ENCODE results near the gene NFKBIB. TPM values are rescaled to one million over a fixed set of nuclear protein-coding genes. Genes with fewer than 3 reads are reported as not detected.
"Not testable (repeated sequence)": the region's sequence is repeated elsewhere in the genome, so short reads cannot be mapped to it uniquely, and the experiment has no call there.

The NFKBIB gene
- total and polyA plus RNA-seq, 9 donors: 3.2 to 21.6 (median 13.2) TPM

GRCh38 chr19:38851622-38852230 lies 48.0 kb upstream of the NFKBIB start:
- peaks cover 13% of the 10 kb centered on the region for H3K4me1 ChIP-seq (ENCODE audit: insufficient read depth)
- DNase-seq: peak; percentile 94 to 96 (median 95)
- intact Hi-C loops (cut with DNase I): loop anchor here in 2 of 4 donors (5.0 kb wide), 2 partner anchors 204 to 214 kb away; partner anchors contain the start of gene ACTN4 (in 1 of the 2)
- H3K4me3 ChIP-seq: peak overlapping the region; percentile 67
- H3K27ac ChIP-seq: peak overlapping the region; percentile 89 to 98
- no peaks in the 10 kb centered on the region for H3K36me3 ChIP-seq
- peak; percentile 72 for TF ChIP-seq POLR2A (IDR thresholded peaks at IDR 0.05)
- TF ChIP-seq EP300 (IDR thresholded peaks at IDR 0.05): peak; percentile 89
- no peak for TF ChIP-seq CTCF (IDR thresholded peaks at IDR 0.05)
- H3K27me3 ChIP-seq: no peaks in the 10 kb centered on the region
- WGBS, 3 donors: 0 to 3% (median 1%) methylated on average over 19 to 57 of the region's 67 CpGs
- no peaks in the 10 kb centered on the region for H3K9me3 ChIP-seq

GRCh38 chr19:38852231-38853044 lies 47.3 kb upstream of the NFKBIB start:
- peak; percentile 72 to 83 (median 82) for DNase-seq
- H3K36me3 ChIP-seq: no peaks in the 10 kb centered on the region
- peak overlapping the region; percentile 89 to 98 for H3K27ac ChIP-seq
- no peaks in the 10 kb centered on the region for H3K27me3 ChIP-seq
- peak overlapping the region; percentile 67 for H3K4me3 ChIP-seq
- no peaks in the 10 kb centered on the region for H3K9me3 ChIP-seq
- TF ChIP-seq CTCF (IDR thresholded peaks at IDR 0.05) (no peak), POLR2A (IDR thresholded peaks at IDR 0.05) (no peak), EP300 (IDR thresholded peaks at IDR 0.05) (no peak)
- WGBS, 3 donors: 0 to 1% (median 0%) methylated on average over 36 to 52 of the region's 52 CpGs
- peaks cover 12% of the 10 kb centered on the region for H3K4me1 ChIP-seq (ENCODE audit: insufficient read depth)
- intact Hi-C loops (cut with DNase I): loop anchor here in 2 of 4 donors (5.0 kb wide), 2 partner anchors 205 to 215 kb away; partner anchors contain the start of gene ACTN4 (in 1 of the 2)

- no peaks in the 10 kb centered on the region for H3K36me3 ChIP-seq
- no peaks in the 10 kb centered on the region for H3K27me3 ChIP-seq
- no peak overlapping the region for H3K27ac ChIP-seq
- intact Hi-C loops (cut with DNase I): loop anchor here in 2 of 4 donors (5.0 kb wide), 2 partner anchors 206 to 216 kb away; partner anchors contain the start of gene ACTN4 (in 1 of the 2)
- peaks cover 7% of the 10 kb centered on the region for H3K4me1 ChIP-seq (ENCODE audit: insufficient read depth)
- WGBS, 3 donors: 82 to 89% (median 85%) methylated on average over 17 of the region's 17 CpGs
- peak overlapping the region; percentile 67 for H3K4me3 ChIP-seq
- TF ChIP-seq CTCF (IDR thresholded peaks at IDR 0.05): no peak
- TF ChIP-seq POLR2A (IDR thresholded peaks at IDR 0.05): no peak
- no peak for TF ChIP-seq EP300 (IDR thresholded peaks at IDR 0.05)
- peak in 2 of 5 donors; percentile 39 to 49 for DNase-seq
- no peaks in the 10 kb centered on the region for H3K9me3 ChIP-seq
These were observed 46.6 kb upstream of the NFKBIB start for GRCh38 chr19:38853214-38853613.

GRCh38 chr19:38854961-38855360 lies 44.8 kb upstream of the NFKBIB start:
- not testable (repeated sequence) for H3K27ac ChIP-seq; H3K9me3 ChIP-seq; H3K4me1 ChIP-seq (ENCODE audit: insufficient read depth); H3K36me3 ChIP-seq; H3K27me3 ChIP-seq; DNase-seq; H3K4me3 ChIP-seq
- intact Hi-C loops (cut with DNase I): loop anchor here in 2 of 4 donors (5.0 kb wide), 2 partner anchors 208 to 218 kb away; partner anchors contain the start of gene ACTN4 (in 1 of the 2)
- WGBS, 3 donors: 66 to 75% (median 72%) methylated on average over 3 of the region's 3 CpGs

GRCh38 chr19:38855751-38856150 lies 44.0 kb upstream of the NFKBIB start:
- DNase-seq; H3K4me1 ChIP-seq (ENCODE audit: insufficient read depth); H3K36me3 ChIP-seq; H3K27me3 ChIP-seq; H3K4me3 ChIP-seq; intact Hi-C loops (cut with DNase I); H3K9me3 ChIP-seq; H3K27ac ChIP-seq: not testable (repeated sequence)
- WGBS, 3 donors: 89 to 94% (median 90%) methylated on average over 2 to 29 of the region's 37 CpGs

All from ovary (tissue), 9 donors.